ENCODE measurements around the gene R3HDM2. TPM values are rescaled to one million over a fixed set of nuclear protein-coding genes. Genes with fewer than 3 reads are reported as not detected.

The R3HDM2 gene
- total RNA-seq, 1 experiment from 2014 or later: 64.8 TPM

DNA sequence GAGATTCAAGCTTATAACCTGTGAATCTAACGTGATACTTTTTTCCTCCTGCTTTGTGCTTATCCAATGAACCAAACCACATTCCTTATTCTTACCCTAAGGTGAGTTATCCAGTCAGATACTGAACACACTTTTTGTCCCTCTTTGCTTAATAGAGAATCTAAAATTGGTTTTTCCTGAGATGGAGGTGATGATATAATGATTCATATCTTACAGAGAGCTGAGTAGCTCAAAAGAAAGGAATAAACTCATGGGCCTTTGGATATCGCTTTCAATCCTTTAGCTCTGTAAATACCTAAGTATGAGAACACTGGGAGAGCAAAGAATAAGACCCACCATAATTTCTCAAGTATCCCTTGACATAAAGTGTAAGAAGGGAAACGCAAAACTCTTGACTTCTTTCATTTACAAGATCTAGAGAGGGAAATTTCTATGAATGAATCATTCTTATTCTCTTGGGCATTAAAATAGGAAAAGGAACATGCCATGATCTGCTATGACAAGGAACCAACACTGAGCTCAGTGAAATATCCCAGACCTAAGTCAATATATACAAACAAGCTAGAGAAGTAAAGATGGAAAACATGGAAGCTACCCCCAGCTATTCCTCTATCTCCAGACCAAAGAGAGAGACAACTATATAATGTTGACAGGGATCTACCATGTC is 98.1 kb downstream of the R3HDM2 start:
- no TSS peak for BruUV-seq (replicated peaks)
- H3K27me3 Mint-ChIP-seq (ENCODE audit: insufficient read depth, unreplicated experiment): no peaks in the 10 kb centered on the region
- ChIA-PET POLR2A (interaction anchor here (0.6 to 1.1 kb wide), 7 partner anchors 7 to 316 kb away, joined by 3 read pairs; partner anchors contain the start of gene TAC3), CTCF (interaction anchor here (0.6 to 2.3 kb wide), 5 partner anchors 12 to 120 kb away, joined by 3 to 17 read pairs (median 3); no protein-coding TSS in a partner anchor)
- H3K4me3 Mint-ChIP-seq (ENCODE audit: unreplicated experiment): no peak overlapping the region
- TF ChIP-seq, protein P1, sequence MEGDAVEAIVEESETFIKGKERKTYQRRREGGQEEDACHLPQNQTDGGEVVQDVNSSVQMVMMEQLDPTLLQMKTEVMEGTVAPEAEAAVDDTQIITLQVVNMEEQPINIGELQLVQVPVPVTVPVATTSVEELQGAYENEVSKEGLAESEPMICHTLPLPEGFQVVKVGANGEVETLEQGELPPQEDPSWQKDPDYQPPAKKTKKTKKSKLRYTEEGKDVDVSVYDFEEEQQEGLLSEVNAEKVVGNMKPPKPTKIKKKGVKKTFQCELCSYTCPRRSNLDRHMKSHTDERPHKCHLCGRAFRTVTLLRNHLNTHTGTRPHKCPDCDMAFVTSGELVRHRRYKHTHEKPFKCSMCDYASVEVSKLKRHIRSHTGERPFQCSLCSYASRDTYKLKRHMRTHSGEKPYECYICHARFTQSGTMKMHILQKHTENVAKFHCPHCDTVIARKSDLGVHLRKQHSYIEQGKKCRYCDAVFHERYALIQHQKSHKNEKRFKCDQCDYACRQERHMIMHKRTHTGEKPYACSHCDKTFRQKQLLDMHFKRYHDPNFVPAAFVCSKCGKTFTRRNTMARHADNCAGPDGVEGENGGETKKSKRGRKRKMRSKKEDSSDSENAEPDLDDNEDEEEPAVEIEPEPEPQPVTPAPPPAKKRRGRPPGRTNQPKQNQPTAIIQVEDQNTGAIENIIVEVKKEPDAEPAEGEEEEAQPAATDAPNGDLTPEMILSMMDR (IDR thresholded peaks at IDR 0.05; ENCODE audit: unreplicated experiment): no peak
- H3K9me3 Mint-ChIP-seq (ENCODE audit: unreplicated experiment): no peaks in the 10 kb centered on the region
- intact Hi-C loops (cut with micrococcal nuclease): no loop called here
- H3K27ac Mint-ChIP-seq (ENCODE audit: low read depth, unreplicated experiment): no peak overlapping the region
- no peak for DNase-seq (ENCODE audit: unreplicated experiment)
- no peaks in the 10 kb centered on the region for H3K4me1 Mint-ChIP-seq (ENCODE audit: insufficient read depth, unreplicated experiment)
- peaks cover 11% of the 10 kb centered on the region for H3K36me3 Mint-ChIP-seq (ENCODE audit: insufficient read depth, unreplicated experiment)

DNA sequence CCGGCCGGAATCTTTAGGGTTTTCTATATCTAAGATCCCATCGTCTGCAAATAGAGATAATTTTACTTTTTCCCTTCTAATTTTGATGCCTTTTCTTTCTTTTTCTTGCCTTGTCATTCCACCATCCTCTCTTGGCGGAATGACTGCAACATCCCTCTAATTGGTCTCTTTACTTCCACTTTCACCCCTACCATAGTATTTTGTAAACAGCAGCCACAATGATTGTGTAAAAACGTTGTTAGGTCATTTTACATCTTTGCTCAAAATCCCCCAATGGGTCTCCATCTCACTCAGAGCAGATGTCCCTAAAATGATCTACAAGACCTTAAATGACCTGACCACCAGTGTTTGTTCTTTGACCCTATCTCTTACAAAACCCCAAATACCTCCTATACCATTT is 99.9 kb downstream of the R3HDM2 start:
- TF ChIP-seq, protein P1 (IDR thresholded peaks at IDR 0.05; ENCODE audit: unreplicated experiment): no peak
- Mint-ChIP-seq H3K27me3 (ENCODE audit: insufficient read depth, unreplicated experiment) (no peaks in the 10 kb centered on the region), H3K9me3 (ENCODE audit: unreplicated experiment) (no peaks in the 10 kb centered on the region), H3K27ac (ENCODE audit: low read depth, unreplicated experiment) (no peak overlapping the region), H3K4me3 (ENCODE audit: unreplicated experiment) (no peak overlapping the region), H3K4me1 (ENCODE audit: insufficient read depth, unreplicated experiment) (no peaks in the 10 kb centered on the region), H3K36me3 (ENCODE audit: insufficient read depth, unreplicated experiment) (peaks cover 6% of the 10 kb centered on the region)
- DNase-seq (ENCODE audit: unreplicated experiment): no peak
- intact Hi-C loops (cut with micrococcal nuclease): no loop called here
- POLR2A ChIA-PET: no interaction called here
- CTCF ChIA-PET: no interaction called here
- no TSS peak for BruUV-seq (replicated peaks)

DNA sequence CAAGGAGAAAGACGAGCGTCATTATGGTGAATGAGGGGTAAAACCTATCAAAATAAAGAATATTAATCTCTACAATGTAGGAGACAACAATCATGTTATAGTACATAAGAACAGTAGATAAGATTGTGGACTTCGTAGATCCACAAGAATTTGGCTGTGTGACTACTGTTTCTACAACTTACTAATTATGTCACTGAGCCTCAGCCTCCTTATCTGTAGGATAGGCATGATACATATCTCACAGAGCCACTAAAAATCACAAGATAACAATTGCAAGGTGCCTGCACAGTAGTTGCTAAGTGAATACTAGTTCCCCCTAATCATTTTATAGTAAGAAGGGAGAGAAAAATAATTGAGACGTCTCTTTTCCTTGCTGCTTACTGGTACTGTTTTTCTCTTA is 101.6 kb downstream of the R3HDM2 start:
- no peaks in the 10 kb centered on the region for H3K27me3 Mint-ChIP-seq (ENCODE audit: insufficient read depth, unreplicated experiment)
- ChIA-PET POLR2A (no interaction called here), CTCF (no interaction called here)
- H3K27ac Mint-ChIP-seq (ENCODE audit: low read depth, unreplicated experiment): no peak overlapping the region
- peaks cover 6% of the 10 kb centered on the region for H3K36me3 Mint-ChIP-seq (ENCODE audit: insufficient read depth, unreplicated experiment)
- intact Hi-C loops (cut with micrococcal nuclease): no loop called here
- DNase-seq (ENCODE audit: unreplicated experiment): no peak
- H3K9me3 Mint-ChIP-seq (ENCODE audit: unreplicated experiment): no peaks in the 10 kb centered on the region
- no peak overlapping the region for H3K4me3 Mint-ChIP-seq (ENCODE audit: unreplicated experiment)
- BruUV-seq (replicated peaks): no TSS peak
- no peaks in the 10 kb centered on the region for H3K4me1 Mint-ChIP-seq (ENCODE audit: insufficient read depth, unreplicated experiment)
- TF ChIP-seq, protein P1 (IDR thresholded peaks at IDR 0.05; ENCODE audit: unreplicated experiment): no peak

DNA sequence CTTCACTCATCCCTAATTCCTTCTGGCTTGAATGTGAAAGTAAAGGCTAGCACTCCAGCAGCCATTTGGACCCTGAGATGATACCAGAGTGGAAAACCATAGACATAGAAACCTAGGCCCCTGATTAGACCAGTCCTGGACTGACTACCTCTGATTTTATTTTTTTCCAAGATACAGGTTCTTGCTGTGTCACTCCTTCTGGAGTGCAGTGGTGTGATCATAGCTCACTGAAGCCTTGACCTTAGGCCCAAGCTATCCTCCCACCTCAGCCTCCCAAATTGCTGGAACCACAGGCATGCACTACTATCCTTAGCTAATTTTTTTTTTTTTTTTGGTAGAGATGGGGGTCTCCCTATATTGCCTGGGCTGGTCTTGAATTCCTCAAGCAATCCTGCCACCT is 105.4 kb downstream of the R3HDM2 start:
- Mint-ChIP-seq H3K4me3 (ENCODE audit: unreplicated experiment) (no peak overlapping the region), H3K27me3 (ENCODE audit: insufficient read depth, unreplicated experiment) (no peaks in the 10 kb centered on the region), H3K4me1 (ENCODE audit: insufficient read depth, unreplicated experiment) (no peaks in the 10 kb centered on the region), H3K36me3 (ENCODE audit: insufficient read depth, unreplicated experiment) (peaks cover 5% of the 10 kb centered on the region), H3K9me3 (ENCODE audit: unreplicated experiment) (no peaks in the 10 kb centered on the region), H3K27ac (ENCODE audit: low read depth, unreplicated experiment) (no peak overlapping the region)
- no peak for DNase-seq (ENCODE audit: unreplicated experiment)
- intact Hi-C loops (cut with micrococcal nuclease): no loop called here
- TF ChIP-seq, protein P1 (IDR thresholded peaks at IDR 0.05; ENCODE audit: unreplicated experiment): no peak
- no TSS peak for BruUV-seq (replicated peaks)
- POLR2A ChIA-PET: interaction anchor here (0.6 kb wide), 1 partner anchor 63 kb away, joined by 3 read pairs; no protein-coding TSS in a partner anchor
- CTCF ChIA-PET: interaction anchor here (0.5 kb wide), 1 partner anchor 397 kb away, joined by 4 read pairs; no protein-coding TSS in a partner anchor
